HG03342 (cell line): ENCODE measurements around the gene ERCC2.

Source experiments
- ATAC-seq: cut with Tn5 transposase; IDR thresholded peaks from one replicate; pipeline ENCODE4 v1.9.1; 2021; ENCODE audit warnings: mild to moderate bottlenecking, moderate library complexity; ENCODE audit not compliant: unreplicated experiment

The ERCC2 gene

GRCh38 chr19:45306518-45307027 is 63.8 kb downstream of the ERCC2 start:
- no peak for ATAC-seq

- no peak for ATAC-seq
Measured at GRCh38 chr19:45306040-45306439, 64.3 kb downstream of the ERCC2 start.

- ATAC-seq: no peak
Measured at GRCh38 chr19:45305421-45305820, 65.0 kb downstream of the ERCC2 start.

- ATAC-seq: no peak
Measured at GRCh38 chr19:45305007-45305406, 65.4 kb downstream of the ERCC2 start.

- no peak for ATAC-seq
Measured at GRCh38 chr19:45304141-45304926, 66.0 kb downstream of the ERCC2 start.

GRCh38 chr19:45303269-45304060 is 66.9 kb downstream of the ERCC2 start:
- no peak for ATAC-seq

- ATAC-seq: no peak
Measured at GRCh38 chr19:45302416-45302815, 68.0 kb downstream of the ERCC2 start.
